Posterior cingulate gyrus (tissue), 11 donors: ENCODE measurements around the gene C3orf52.
"Not testable (repeated sequence)": the region's sequence is repeated elsewhere in the genome, so short reads cannot be mapped to it uniquely, and the experiment has no call there.

Experiments
- DNase-seq, 10 donors: peaks; one replicate each; pipeline versions ENCODE4 v3.0.0 to v3.0.0-alpha.2; 2020 to 2021; ENCODE audit warnings: mixed read lengths in 3 of 10
- intact Hi-C: fragments of 100-400 bp; cut with DNase I; formaldehyde crosslinking; loops from one replicate; pipeline ENCODE4 v1.15.1; 2023

The C3orf52 gene

GRCh38 chr3:112086076-112086854 lies at the start of gene C3orf52:
Gene C3orf52, plus strand, starts transcription at chr3:112086389. Its CDS starts 19 bp downstream, at chr3:112086408.
- DNase-seq = peak; percentile 27 to 93 (median 48)
- intact Hi-C loops = no loop called here

- intact Hi-C loops = not testable (repeated sequence)
Measured at GRCh38 chr3:112037194-112037593, 49.0 kb upstream of the C3orf52 start.

GRCh38 chr3:112038863-112039262 lies 47.3 kb upstream of the C3orf52 start:
- intact Hi-C loops = no loop called here
- DNase-seq = peak in 1 of 10 donors; percentile 9

More at GRCh38 chr3:112037194-112037593, 49.0 kb upstream of the C3orf52 start:
- not testable (repeated sequence) for DNase-seq

GRCh38 chr3:112041321-112041720 lies 44.9 kb upstream of the C3orf52 start:
- intact Hi-C loops = loop anchor here (10.0 kb wide), 1 partner anchor 327 kb away; no protein-coding TSS in a partner anchor
- no peak for DNase-seq

- no peak for DNase-seq
- intact Hi-C loops = loop anchor here (2.0 to 10.0 kb wide), 2 partner anchors 54 to 328 kb away; no protein-coding TSS in a partner anchor
Measured at GRCh38 chr3:112042842-112043280, 43.3 kb upstream of the C3orf52 start.

GRCh38 chr3:112043621-112044201 lies 42.5 kb upstream of the C3orf52 start:
- intact Hi-C loops = loop anchor here (2.0 to 10.0 kb wide), 2 partner anchors 55 to 329 kb away; no protein-coding TSS in a partner anchor
- peak in 7 of 10 donors; percentile 11 to 90 (median 40) for DNase-seq

GRCh38 chr3:112046599-112046998 lies 39.6 kb upstream of the C3orf52 start:
- no peak for DNase-seq
- intact Hi-C loops = loop anchor here (10.0 kb wide), 1 partner anchor 332 kb away; no protein-coding TSS in a partner anchor

GRCh38 chr3:112047264-112047663 lies 38.9 kb upstream of the C3orf52 start:
- intact Hi-C loops = loop anchor here (10.0 kb wide), 1 partner anchor 332 kb away; no protein-coding TSS in a partner anchor
- DNase-seq = no peak

GRCh38 chr3:112048911-112049310 lies 37.3 kb upstream of the C3orf52 start:
- intact Hi-C loops = loop anchor here (10.0 kb wide), 1 partner anchor 334 kb away; no protein-coding TSS in a partner anchor
- no peak for DNase-seq

- no peak for DNase-seq
- intact Hi-C loops = no loop called here
Measured at GRCh38 chr3:112053229-112053628, 33.0 kb upstream of the C3orf52 start.

GRCh38 chr3:112056451-112056929 lies 29.7 kb upstream of the C3orf52 start:
- intact Hi-C loops = no loop called here
- no peak for DNase-seq

- DNase-seq = no peak
- intact Hi-C loops = no loop called here
Measured at GRCh38 chr3:112059497-112059896, 26.7 kb upstream of the C3orf52 start.

- intact Hi-C loops = no loop called here
- no peak for DNase-seq
Measured at GRCh38 chr3:112061152-112061551, 25.0 kb upstream of the C3orf52 start.

GRCh38 chr3:112072387-112073060 lies 13.7 kb upstream of the C3orf52 start:
- intact Hi-C loops = not testable (repeated sequence)
- peak in 2 of 10 donors; percentile 42 to 65 for DNase-seq

- intact Hi-C loops = no loop called here
- DNase-seq = no peak
Measured at GRCh38 chr3:112074006-112074405, 12.2 kb upstream of the C3orf52 start.

GRCh38 chr3:112074616-112075497 lies 11.3 kb upstream of the C3orf52 start:
- intact Hi-C loops = no loop called here
- DNase-seq = peak in 1 of 10 donors; percentile 48

GRCh38 chr3:112078125-112079083 lies 7.8 kb upstream of the C3orf52 start:
- intact Hi-C loops = no loop called here
- DNase-seq = no peak

GRCh38 chr3:112083239-112083638 lies 3.0 kb upstream of the C3orf52 start:
- intact Hi-C loops = no loop called here
- no peak for DNase-seq
